Measurements from ENCODE around the gene DDOST. TPM values are rescaled to one million over a fixed set of nuclear protein-coding genes. Genes with fewer than 3 reads are reported as not detected.

Gene DDOST
- total RNA-seq, 2 experiments from 2014 or later, result 140 to 159 TPM

DNA sequence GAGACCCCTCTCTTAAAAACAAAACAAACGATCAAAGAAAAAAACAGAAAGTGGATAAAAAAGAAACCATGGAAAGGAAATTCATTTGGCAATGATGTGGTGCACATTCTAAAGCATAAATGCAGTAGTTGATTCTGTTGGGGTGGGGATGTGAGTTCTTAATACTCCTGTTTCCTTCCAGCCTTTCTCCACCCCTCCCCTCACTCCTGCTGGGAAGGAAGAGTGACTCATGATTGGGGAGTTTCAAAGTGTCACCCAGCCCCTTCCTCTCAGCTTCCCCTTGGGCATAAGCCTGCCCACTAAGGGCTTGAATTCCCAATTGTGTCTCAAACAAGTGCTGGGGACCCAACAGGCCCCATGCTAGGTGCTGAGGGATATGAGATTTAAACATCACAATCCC lies 34.6 kb downstream of the DDOST start:
- peaks cover 8% of the 10 kb centered on the region for H3K27me3 Mint-ChIP-seq
- H3K36me3 Mint-ChIP-seq (ENCODE audit: low read depth), result no peaks in the 10 kb centered on the region
- no peak overlapping the region for H3K27ac Mint-ChIP-seq
- intact Hi-C loops (cut with micrococcal nuclease), result no loop called here
- TF ChIP-seq, protein P1, sequence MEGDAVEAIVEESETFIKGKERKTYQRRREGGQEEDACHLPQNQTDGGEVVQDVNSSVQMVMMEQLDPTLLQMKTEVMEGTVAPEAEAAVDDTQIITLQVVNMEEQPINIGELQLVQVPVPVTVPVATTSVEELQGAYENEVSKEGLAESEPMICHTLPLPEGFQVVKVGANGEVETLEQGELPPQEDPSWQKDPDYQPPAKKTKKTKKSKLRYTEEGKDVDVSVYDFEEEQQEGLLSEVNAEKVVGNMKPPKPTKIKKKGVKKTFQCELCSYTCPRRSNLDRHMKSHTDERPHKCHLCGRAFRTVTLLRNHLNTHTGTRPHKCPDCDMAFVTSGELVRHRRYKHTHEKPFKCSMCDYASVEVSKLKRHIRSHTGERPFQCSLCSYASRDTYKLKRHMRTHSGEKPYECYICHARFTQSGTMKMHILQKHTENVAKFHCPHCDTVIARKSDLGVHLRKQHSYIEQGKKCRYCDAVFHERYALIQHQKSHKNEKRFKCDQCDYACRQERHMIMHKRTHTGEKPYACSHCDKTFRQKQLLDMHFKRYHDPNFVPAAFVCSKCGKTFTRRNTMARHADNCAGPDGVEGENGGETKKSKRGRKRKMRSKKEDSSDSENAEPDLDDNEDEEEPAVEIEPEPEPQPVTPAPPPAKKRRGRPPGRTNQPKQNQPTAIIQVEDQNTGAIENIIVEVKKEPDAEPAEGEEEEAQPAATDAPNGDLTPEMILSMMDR (IDR thresholded peaks at IDR 0.05), result no peak
- DNase-seq (no peak), ATAC-seq (no peak)
- ChIA-PET CTCF (no interaction called here), POLR2A (no interaction called here)
- H3K9me3 Mint-ChIP-seq, result peaks cover 7% of the 10 kb centered on the region
- no peaks in the 10 kb centered on the region for H3K4me1 Mint-ChIP-seq (ENCODE audit: low read depth)
- H3K4me3 Mint-ChIP-seq, result no peak overlapping the region

GRCh38 chr1:20626098-20626427 lies 35.1 kb downstream of the DDOST start:
- ChIA-PET CTCF (no interaction called here), POLR2A (no interaction called here)
- intact Hi-C loops (cut with micrococcal nuclease), result no loop called here
- ATAC-seq (no peak), DNase-seq (no peak)
- no peaks in the 10 kb centered on the region for H3K4me1 Mint-ChIP-seq (ENCODE audit: low read depth)
- no peaks in the 10 kb centered on the region for H3K36me3 Mint-ChIP-seq (ENCODE audit: low read depth)
- H3K27ac Mint-ChIP-seq, result no peak overlapping the region
- TF ChIP-seq, protein P1 (IDR thresholded peaks at IDR 0.05), result no peak
- peaks cover 7% of the 10 kb centered on the region for H3K9me3 Mint-ChIP-seq
- H3K27me3 Mint-ChIP-seq, result peaks cover 8% of the 10 kb centered on the region
- H3K4me3 Mint-ChIP-seq, result no peak overlapping the region

DNA sequence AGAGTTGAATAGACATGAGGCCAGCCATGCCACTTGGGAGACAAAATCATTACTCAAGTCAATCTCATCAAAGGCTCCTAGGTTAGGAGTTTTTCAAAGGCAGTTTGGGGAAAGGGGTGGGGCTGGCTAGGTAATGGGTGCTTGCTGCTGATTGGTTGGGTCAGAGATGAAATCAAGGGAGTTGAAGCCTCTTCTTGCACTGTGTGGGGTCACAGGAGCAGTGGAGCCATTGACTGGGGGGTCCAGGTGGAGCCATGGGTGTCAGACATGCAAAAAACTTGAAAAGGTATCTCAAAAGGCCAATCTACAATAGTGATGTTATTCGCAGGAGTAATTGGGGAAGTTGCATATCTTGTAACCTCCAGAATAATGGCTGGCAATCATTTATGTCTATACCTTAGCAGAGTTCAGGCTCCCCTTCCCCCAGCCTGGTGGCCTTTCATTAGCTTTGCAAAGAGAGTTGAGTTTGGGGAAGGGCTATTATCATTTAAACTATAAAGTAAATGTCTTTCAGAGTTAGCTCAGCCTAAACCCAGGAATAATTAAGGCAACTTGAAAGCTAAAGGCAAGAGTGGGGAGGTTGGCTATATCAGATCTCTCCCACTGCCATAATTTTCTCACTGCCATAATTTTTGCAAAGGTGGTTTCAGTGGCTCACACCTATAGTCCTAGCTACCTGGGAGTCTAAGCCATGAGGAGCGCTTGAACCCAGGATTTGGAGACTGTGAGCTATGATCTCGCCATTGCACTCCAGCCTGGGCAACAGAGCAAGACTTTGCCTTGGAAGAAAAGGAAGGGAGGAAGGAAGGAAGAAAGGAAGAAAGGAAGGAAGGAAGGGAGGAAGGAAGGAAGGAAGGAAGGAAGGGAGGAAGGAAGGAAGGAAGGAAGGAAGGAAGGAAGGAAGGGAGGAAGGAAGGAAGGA lies 35.7 kb downstream of the DDOST start:
- TF ChIP-seq, protein P1 (IDR thresholded peaks at IDR 0.05), result no peak
- ChIA-PET POLR2A (no interaction called here), CTCF (interaction anchor here (1.4 to 1.8 kb wide), 2 partner anchors 7 to 9 kb away, joined by 3 to 7 read pairs; partner anchors contain the start of gene PINK1)
- ATAC-seq (no peak), DNase-seq (no peak)
- no peak overlapping the region for H3K27ac Mint-ChIP-seq
- intact Hi-C loops (cut with micrococcal nuclease), result no loop called here
- peaks cover 8% of the 10 kb centered on the region for H3K27me3 Mint-ChIP-seq
- no peaks in the 10 kb centered on the region for H3K36me3 Mint-ChIP-seq (ENCODE audit: low read depth)
- H3K4me1 Mint-ChIP-seq (ENCODE audit: low read depth), result no peaks in the 10 kb centered on the region
- H3K4me3 Mint-ChIP-seq, result no peak overlapping the region
- H3K9me3 Mint-ChIP-seq, result peaks cover 7% of the 10 kb centered on the region

- ChIA-PET POLR2A (interaction anchor here (1.1 kb wide), 1 partner anchor 29 kb away, joined by 3 read pairs; no protein-coding TSS in a partner anchor), CTCF (interaction anchor here (1.4 to 1.8 kb wide), 2 partner anchors 8 to 9 kb away, joined by 3 to 7 read pairs; partner anchors contain the start of gene PINK1)
- H3K36me3 Mint-ChIP-seq (ENCODE audit: low read depth), result no peaks in the 10 kb centered on the region
- H3K4me1 Mint-ChIP-seq (ENCODE audit: low read depth), result no peaks in the 10 kb centered on the region
- H3K4me3 Mint-ChIP-seq, result no peak overlapping the region
- intact Hi-C loops (cut with micrococcal nuclease), result no loop called here
- DNase-seq (no peak), ATAC-seq (no peak)
- H3K9me3 Mint-ChIP-seq, result peaks cover 7% of the 10 kb centered on the region
- peaks cover 8% of the 10 kb centered on the region for H3K27me3 Mint-ChIP-seq
- TF ChIP-seq, protein P1 (IDR thresholded peaks at IDR 0.05), result no peak
- no peak overlapping the region for H3K27ac Mint-ChIP-seq
Measured at GRCh38 chr1:20624709-20625108, 36.5 kb downstream of the DDOST start.

GRCh38 chr1:20621012-20621411 lies 40.2 kb downstream of the DDOST start:
- intact Hi-C loops (cut with micrococcal nuclease), result no loop called here
- Mint-ChIP-seq H3K4me1 (ENCODE audit: low read depth) (no peaks in the 10 kb centered on the region), H3K36me3 (ENCODE audit: low read depth) (no peaks in the 10 kb centered on the region), H3K9me3 (no peaks in the 10 kb centered on the region), H3K27me3 (peaks cover 2% of the 10 kb centered on the region), H3K4me3 (no peak overlapping the region), H3K27ac (no peak overlapping the region)
- ATAC-seq (no peak), DNase-seq (no peak)
- ChIA-PET POLR2A (no interaction called here), CTCF (interaction anchor here (1.0 kb wide), 1 partner anchor 12 kb away, joined by 3 read pairs; no protein-coding TSS in a partner anchor)
- TF ChIP-seq, protein P1 (IDR thresholded peaks at IDR 0.05), result no peak
